A549 treated with dexamethasone at 1 μM for 4 hours (cell line): ENCODE results near the gene SMIM10L2A. TPM values are rescaled to one million over a fixed set of nuclear protein-coding genes. Genes with fewer than 3 reads are reported as not detected.

Experiments
- total RNA-seq: library from RNA; stranded (reverse); fragments of 200-300 nt; extraction: Qiagen RNA extraction; gene quantifications from 5 replicates; pipeline ENCODE4 v1.2.3, GENCODE V29; 2022

Gene SMIM10L2A
- 0.16 to 0.22 TPM (median 0.17 TPM) in 5 replicates for total RNA-seq

DNA sequence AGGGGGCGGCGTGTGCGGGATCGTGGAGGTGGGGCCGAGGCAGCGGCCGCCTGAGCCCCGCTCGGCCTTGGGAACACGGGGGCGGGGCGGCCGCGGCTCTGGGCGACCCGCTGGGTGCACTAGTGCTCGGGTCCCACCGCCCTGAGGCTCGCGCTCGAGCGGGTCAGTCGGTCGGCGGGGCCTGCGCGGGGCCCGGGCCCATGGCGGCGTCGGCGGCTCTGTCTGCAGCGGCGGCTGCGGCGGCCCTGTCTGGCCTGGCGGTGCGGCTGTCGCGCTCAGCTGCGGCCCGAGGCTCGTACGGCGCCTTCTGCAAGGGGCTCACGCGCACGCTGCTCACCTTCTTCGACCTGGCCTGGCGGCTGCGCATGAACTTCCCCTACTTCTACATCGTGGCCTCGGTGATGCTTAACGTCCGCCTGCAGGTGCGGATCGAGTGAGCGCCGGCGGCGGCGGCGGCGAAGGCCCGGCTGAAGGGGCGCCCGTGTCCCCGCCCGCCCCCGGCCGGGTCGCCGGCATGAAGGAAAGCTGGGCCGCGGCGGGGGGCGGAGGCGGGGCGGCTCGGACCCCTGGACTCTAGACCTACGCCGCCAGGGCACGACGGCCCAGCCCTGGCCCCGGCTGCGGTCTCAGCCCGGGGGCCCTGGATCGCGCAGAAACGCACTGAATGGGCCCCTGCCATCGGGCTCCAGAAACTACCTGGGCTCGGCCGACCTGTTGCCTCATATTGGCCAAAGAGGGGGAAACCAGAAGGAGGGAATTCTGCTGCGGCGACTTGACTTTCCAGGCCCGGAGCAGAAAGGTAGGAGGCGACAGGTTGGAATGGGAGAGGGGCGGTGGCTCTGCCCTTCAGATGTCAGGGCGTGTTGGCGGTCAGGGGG is at the start of gene SMIM10L2A:
Gene SMIM10L2A, plus strand, starts transcription at position 13 of the 878 bp plus-strand sequence. Its CDS starts 188 bp downstream, at position 201.

Other genes starting within 250 kb of the SMIM10L2A start
- gene ETDA, start 169.9 kb upstream of the SMIM10L2A start, total RNA-seq, result not detected in 5 replicates
- gene ETDC, start 112.5 kb upstream of the SMIM10L2A start, total RNA-seq, result not detected in 5 replicates
- gene ZNF75D, start 77.8 kb upstream of the SMIM10L2A start, total RNA-seq, result 2.5 to 3.1 TPM (median 2.7 TPM) in 5 replicates
- 3.1 to 4.8 TPM (median 4.1 TPM) in 5 replicates for gene ZNF449, start 77.1 kb upstream of the SMIM10L2A start, total RNA-seq
- gene INTS6L, start 98.7 kb downstream of the SMIM10L2A start, total RNA-seq, result 0.09 to 0.25 TPM (median 0.12 TPM) in 5 replicates